ENCODE results near the gene RAB44. TPM values are rescaled to one million over a fixed set of nuclear protein-coding genes. Genes with fewer than 3 reads are reported as not detected.

The RAB44 gene
- total and polyA plus RNA-seq, 2 of the 4 experiments (the other 2 are of a cell fraction), result 0.03 TPM; not detected in 1

- ATAC-seq (ENCODE audit: low read depth) (no peak), DNase-seq (no peak)
- dilution Hi-C loops (cut with HindIII; ENCODE audit: low sequenced_read_pairs, unreplicated experiment), result no loop called here
- no TSS peak for BruUV-seq (replicated peaks)
- ChIA-PET POLR2A (ENCODE audit: unreplicated experiment) (no interaction called here), CTCF (no interaction called here)
- H3K9me1 ChIP-seq (ENCODE audit: insufficient read depth, low read length), result peaks cover 4% of the 10 kb centered on the region; the same call in 1 of the 2 replicates
- no peak overlapping the region for H2AK9ac ChIP-seq (replicated peaks; ENCODE audit: low read depth, low read length, poor library complexity)
- no peaks in the 10 kb centered on the region for H3K79me1 ChIP-seq (ENCODE audit: low read depth in 1 of 2, low read length in 2 of 2)
- no peak overlapping the region for H4K5ac ChIP-seq (ENCODE audit: low read depth, low read length)
- H2BK5ac ChIP-seq (ENCODE audit: low read depth, low read length, poor library complexity, severe bottlenecking), result no peak overlapping the region
- H3K9ac ChIP-seq (ENCODE audit: low read depth, low read length), result no peak overlapping the region
- in situ Hi-C loops (cut with MboI; ENCODE audit: low sequenced_read_pairs), result no loop called here
- WGBS, 2 experiments (ENCODE audit: extremely low coverage in 2 of 2, insufficient read length in 1 of 2), result 91% methylated on average over 12 of the region's 19 CpGs; no CpG with 5 or more reads in 1 of the 2 experiments
- no peak overlapping the region for H3K18ac ChIP-seq (ENCODE audit: low read depth, low read length)
- no peak overlapping the region for H3K4me2 ChIP-seq (ENCODE audit: low read depth, low read length)
- H2AFZ ChIP-seq (replicated peaks; ENCODE audit: low read length, poor library complexity), result no peak overlapping the region
- H3K9me3 ChIP-seq (ENCODE audit: control insufficient read depth, insufficient read depth, low read length), result no peaks in the 10 kb centered on the region
- H4K20me1 ChIP-seq (ENCODE audit: insufficient read depth, low read length), result peaks cover 3% of the 10 kb centered on the region; the same call in 1 of the 2 replicates
- H4K91ac ChIP-seq (ENCODE audit: insufficient read depth, low read depth, low read length), result no peak overlapping the region
- H3K14ac ChIP-seq (replicated peaks; ENCODE audit: low read depth, low read length), result no peak overlapping the region
- H4K8ac ChIP-seq (ENCODE audit: low read depth in 2 of 2, low read length in 2 of 2), result no peak overlapping the region
- TF ChIP-seq MXI1 (IDR thresholded peaks at IDR 0.05; ENCODE audit: borderline replicate concordance, low read depth, low read length) (no peak), MAZ (IDR thresholded peaks at IDR 0.05; ENCODE audit: borderline replicate concordance, low read depth, low read length) (no peak), SMC3 (IDR thresholded peaks at IDR 0.05; ENCODE audit: low read depth, low read length) (no peak), RAD21 (IDR thresholded peaks at IDR 0.05; ENCODE audit: low read length) (no peak), BHLHE40 (IDR thresholded peaks at IDR 0.05; ENCODE audit: low read depth, low read length) (no peak), CEBPB (IDR thresholded peaks at IDR 0.05; ENCODE audit: low read depth, low read length) (no peak), USF2 (IDR thresholded peaks at IDR 0.05; ENCODE audit: low read depth, low read length) (no peak), MAFK (IDR thresholded peaks at IDR 0.05; ENCODE audit: low read depth, low read length) (no peak), NFE2L2 (IDR thresholded peaks at IDR 0.05; ENCODE audit: low read depth, low read length) (no peak), RCOR1 (IDR thresholded peaks at IDR 0.05; ENCODE audit: insufficient replicate concordance, low read length) (no peak), CHD1 (IDR thresholded peaks at IDR 0.05; ENCODE audit: low read depth, low read length) (no peak), FOS (IDR thresholded peaks at IDR 0.05; ENCODE audit: low read depth, low read length) (no peak), RFX5 (IDR thresholded peaks at IDR 0.05; ENCODE audit: low read depth, low read length) (no peak), POLR2A (IDR thresholded peaks at IDR 0.05; ENCODE audit: low read depth, low read length) (no peak)
- TF ChIP-seq, protein P1, sequence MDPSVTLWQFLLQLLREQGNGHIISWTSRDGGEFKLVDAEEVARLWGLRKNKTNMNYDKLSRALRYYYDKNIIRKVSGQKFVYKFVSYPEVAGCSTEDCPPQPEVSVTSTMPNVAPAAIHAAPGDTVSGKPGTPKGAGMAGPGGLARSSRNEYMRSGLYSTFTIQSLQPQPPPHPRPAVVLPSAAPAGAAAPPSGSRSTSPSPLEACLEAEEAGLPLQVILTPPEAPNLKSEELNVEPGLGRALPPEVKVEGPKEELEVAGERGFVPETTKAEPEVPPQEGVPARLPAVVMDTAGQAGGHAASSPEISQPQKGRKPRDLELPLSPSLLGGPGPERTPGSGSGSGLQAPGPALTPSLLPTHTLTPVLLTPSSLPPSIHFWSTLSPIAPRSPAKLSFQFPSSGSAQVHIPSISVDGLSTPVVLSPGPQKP (IDR thresholded peaks at IDR 0.05; ENCODE audit: borderline replicate concordance, low read depth, low read length), result no peak
- TF ChIP-seq, protein P2, sequence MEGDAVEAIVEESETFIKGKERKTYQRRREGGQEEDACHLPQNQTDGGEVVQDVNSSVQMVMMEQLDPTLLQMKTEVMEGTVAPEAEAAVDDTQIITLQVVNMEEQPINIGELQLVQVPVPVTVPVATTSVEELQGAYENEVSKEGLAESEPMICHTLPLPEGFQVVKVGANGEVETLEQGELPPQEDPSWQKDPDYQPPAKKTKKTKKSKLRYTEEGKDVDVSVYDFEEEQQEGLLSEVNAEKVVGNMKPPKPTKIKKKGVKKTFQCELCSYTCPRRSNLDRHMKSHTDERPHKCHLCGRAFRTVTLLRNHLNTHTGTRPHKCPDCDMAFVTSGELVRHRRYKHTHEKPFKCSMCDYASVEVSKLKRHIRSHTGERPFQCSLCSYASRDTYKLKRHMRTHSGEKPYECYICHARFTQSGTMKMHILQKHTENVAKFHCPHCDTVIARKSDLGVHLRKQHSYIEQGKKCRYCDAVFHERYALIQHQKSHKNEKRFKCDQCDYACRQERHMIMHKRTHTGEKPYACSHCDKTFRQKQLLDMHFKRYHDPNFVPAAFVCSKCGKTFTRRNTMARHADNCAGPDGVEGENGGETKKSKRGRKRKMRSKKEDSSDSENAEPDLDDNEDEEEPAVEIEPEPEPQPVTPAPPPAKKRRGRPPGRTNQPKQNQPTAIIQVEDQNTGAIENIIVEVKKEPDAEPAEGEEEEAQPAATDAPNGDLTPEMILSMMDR (conservative IDR thresholded peaks at IDR 0.05; ENCODE audit: low read depth, low read length), result no peak
- no peak overlapping the region for H3K27ac ChIP-seq (ENCODE audit: insufficient read depth, low read length)
- intact Hi-C loops (cut with micrococcal nuclease), result no loop called here
- no peaks in the 10 kb centered on the region for H3K36me3 ChIP-seq (ENCODE audit: control insufficient read depth, insufficient read depth, low read length)
- no peaks in the 10 kb centered on the region for H3K4me1 ChIP-seq (ENCODE audit: control insufficient read depth, insufficient read depth, low read length)
- H3K23ac ChIP-seq (ENCODE audit: low read depth, low read length), result no peak overlapping the region
- H3K56ac ChIP-seq (ENCODE audit: extremely low read depth, insufficient read depth, low read length), result no peak overlapping the region
- no peak overlapping the region for H2AK5ac ChIP-seq (ENCODE audit: low read depth, low read length)
- H2BK120ac ChIP-seq (ENCODE audit: low read depth, low read length), result no peak overlapping the region
- no peak overlapping the region for H3K4ac ChIP-seq (ENCODE audit: low read depth, low read length)
- no peak overlapping the region for H3K4me3 ChIP-seq (ENCODE audit: insufficient read depth, low read depth, low read length)
- no peak overlapping the region for H2BK20ac ChIP-seq (ENCODE audit: low read depth, low read length)
- peaks cover 24% of the 10 kb centered on the region for H3K27me3 ChIP-seq (ENCODE audit: control insufficient read depth, insufficient read depth, low read length)
- H2BK15ac ChIP-seq (ENCODE audit: low read depth, low read length), result no peak overlapping the region
Observed at GRCh38 chr6:36742146-36742545, 44.5 kb downstream of the RAB44 start.

All from IMR-90 (cell line).